Measurements from ENCODE around the gene ZNF780B. TPM values are rescaled to one million over a fixed set of nuclear protein-coding genes. Genes with fewer than 3 reads are reported as not detected.

The ZNF780B gene
- total RNA-seq, 3 donors from 2014 or later, result 16.9 to 30.9 (median 21.8) TPM

DNA sequence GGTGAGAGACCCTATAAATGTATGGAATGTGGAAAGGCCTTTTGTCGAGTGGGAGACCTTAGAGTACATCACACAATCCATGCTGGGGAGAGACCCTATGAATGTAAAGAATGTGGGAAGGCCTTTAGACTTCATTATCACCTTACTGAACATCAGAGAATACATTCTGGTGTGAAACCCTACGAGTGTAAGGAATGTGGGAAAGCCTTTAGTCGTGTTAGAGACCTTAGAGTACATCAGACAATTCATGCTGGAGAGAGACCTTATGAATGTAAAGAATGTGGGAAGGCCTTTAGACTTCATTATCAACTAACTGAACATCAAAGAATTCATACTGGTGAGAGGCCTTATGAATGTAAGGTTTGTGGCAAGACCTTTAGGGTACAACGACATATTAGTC, 42.0 kb downstream of the ZNF780B start:
- Histone ChIP-seq H3K4me1 (ENCODE audit: low read depth) (no peaks in the 10 kb centered on the region), H3K4me3 (no peak overlapping the region), H3K9me3 (peaks cover 65% of the 10 kb centered on the region), H3K36me3 (ENCODE audit: low read depth) (no peaks in the 10 kb centered on the region)
- DNase-seq (no peak), ATAC-seq (no peak)
- intact Hi-C loops (cut with DNase I, micrococcal nuclease), result no loop called here
- TF ChIP-seq, protein P1, sequence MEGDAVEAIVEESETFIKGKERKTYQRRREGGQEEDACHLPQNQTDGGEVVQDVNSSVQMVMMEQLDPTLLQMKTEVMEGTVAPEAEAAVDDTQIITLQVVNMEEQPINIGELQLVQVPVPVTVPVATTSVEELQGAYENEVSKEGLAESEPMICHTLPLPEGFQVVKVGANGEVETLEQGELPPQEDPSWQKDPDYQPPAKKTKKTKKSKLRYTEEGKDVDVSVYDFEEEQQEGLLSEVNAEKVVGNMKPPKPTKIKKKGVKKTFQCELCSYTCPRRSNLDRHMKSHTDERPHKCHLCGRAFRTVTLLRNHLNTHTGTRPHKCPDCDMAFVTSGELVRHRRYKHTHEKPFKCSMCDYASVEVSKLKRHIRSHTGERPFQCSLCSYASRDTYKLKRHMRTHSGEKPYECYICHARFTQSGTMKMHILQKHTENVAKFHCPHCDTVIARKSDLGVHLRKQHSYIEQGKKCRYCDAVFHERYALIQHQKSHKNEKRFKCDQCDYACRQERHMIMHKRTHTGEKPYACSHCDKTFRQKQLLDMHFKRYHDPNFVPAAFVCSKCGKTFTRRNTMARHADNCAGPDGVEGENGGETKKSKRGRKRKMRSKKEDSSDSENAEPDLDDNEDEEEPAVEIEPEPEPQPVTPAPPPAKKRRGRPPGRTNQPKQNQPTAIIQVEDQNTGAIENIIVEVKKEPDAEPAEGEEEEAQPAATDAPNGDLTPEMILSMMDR (IDR thresholded peaks at IDR 0.05), result no peak

GRCh38 chr19:40009674-40010073, 46.4 kb downstream of the ZNF780B start:
- Histone ChIP-seq H3K4me3 (no peak overlapping the region), H3K36me3 (ENCODE audit: low read depth) (no peaks in the 10 kb centered on the region), H3K4me1 (ENCODE audit: low read depth) (no peaks in the 10 kb centered on the region), H3K9me3 (peaks cover 34% of the 10 kb centered on the region)
- intact Hi-C loops (cut with DNase I, micrococcal nuclease), result no loop called here
- TF ChIP-seq, protein P1 (IDR thresholded peaks at IDR 0.05), result no peak
- no peak for ATAC-seq
- no peak for DNase-seq

DNA sequence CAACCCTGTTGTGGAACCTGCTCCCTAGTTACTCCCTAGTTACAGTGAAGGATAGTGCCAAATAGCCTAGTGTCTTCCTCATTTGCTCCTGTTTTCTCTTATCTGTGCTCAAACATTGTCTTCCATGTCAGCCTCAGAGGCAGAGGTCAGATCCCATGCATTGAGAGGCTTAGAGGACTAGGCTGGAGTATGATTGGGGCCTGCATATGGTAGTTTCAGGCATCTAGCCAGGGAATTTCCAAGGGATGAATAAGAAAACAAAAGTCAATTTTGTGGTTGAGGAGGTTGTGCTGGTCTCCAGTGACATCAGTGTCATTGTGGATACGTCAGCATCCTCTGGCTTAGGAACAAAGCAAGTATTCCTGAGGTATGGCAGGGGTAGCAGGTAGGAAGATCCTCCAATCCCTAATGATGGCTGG, 49.7 kb downstream of the ZNF780B start:
- TF ChIP-seq, protein P1 (IDR thresholded peaks at IDR 0.05), result no peak
- Histone ChIP-seq H3K4me1 (ENCODE audit: low read depth) (no peaks in the 10 kb centered on the region), H3K36me3 (ENCODE audit: low read depth) (no peaks in the 10 kb centered on the region), H3K9me3 (peaks cover 6% of the 10 kb centered on the region), H3K4me3 (no peak overlapping the region)
- intact Hi-C loops (cut with DNase I, micrococcal nuclease), result no loop called here
- no peak for ATAC-seq
- no peak for DNase-seq

GRCh38 chr19:40005691-40006272, 50.2 kb downstream of the ZNF780B start:
- TF ChIP-seq, protein P1 (IDR thresholded peaks at IDR 0.05), result no peak
- ATAC-seq (no peak), DNase-seq (no peak)
- no peak overlapping the region for H3K4me3 ChIP-seq
- H3K4me1 ChIP-seq (ENCODE audit: low read depth), result no peaks in the 10 kb centered on the region
- H3K36me3 ChIP-seq (ENCODE audit: low read depth), result no peaks in the 10 kb centered on the region
- intact Hi-C loops (cut with DNase I, micrococcal nuclease), result no loop called here
- peaks cover 6% of the 10 kb centered on the region for H3K9me3 ChIP-seq

DNA sequence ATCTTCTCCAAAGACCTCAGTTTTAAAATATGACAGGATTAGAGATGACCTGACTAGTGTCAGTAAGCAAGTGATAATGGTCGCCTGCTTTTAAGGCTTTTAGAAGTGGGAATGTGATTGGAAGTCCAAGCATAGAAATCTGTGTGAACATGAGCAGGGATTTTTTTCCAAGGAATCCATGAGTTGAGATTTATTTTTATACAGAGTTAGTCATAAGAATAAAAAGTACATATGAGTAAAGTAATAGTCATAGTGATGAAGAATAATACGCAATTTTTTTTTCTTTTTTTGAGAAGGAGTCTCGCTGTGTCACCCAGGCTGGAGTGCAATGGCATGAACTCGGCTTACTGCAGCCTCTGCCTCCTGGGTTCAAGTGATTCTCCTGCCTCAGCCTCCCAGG, 57.5 kb downstream of the ZNF780B start:
- Histone ChIP-seq H3K4me3 (no peak overlapping the region), H3K4me1 (ENCODE audit: low read depth) (peaks cover 6% of the 10 kb centered on the region), H3K36me3 (ENCODE audit: low read depth) (no peaks in the 10 kb centered on the region), H3K9me3 (peaks cover 7% of the 10 kb centered on the region)
- intact Hi-C loops (cut with DNase I, micrococcal nuclease), result no loop called here
- DNase-seq, result no peak
- no peak for ATAC-seq
- TF ChIP-seq, protein P1 (IDR thresholded peaks at IDR 0.05), result no peak

All from mucosa of descending colon (tissue), 3 donors.